Peyer's patch (tissue), 4 donors: ENCODE data around the gene GIMAP2. TPM values are rescaled to one million over a fixed set of nuclear protein-coding genes. Genes with fewer than 3 reads are reported as not detected.
A peak's percentile ranks its signal among the peaks of the same experiment; 100 is the strongest.
"Not testable (repeated sequence)": the region's sequence is repeated elsewhere in the genome, so short reads cannot be mapped to it uniquely, and the experiment has no call there.

Experiments
- DNase-seq, 3 donors: peaks; one replicate each; pipeline ENCODE4 v3.0.0-alpha.2; 2017 to 2019
- H3K27ac ChIP-seq, 4 donors: fragments of 200-600 bp; sonication (generic); one replicate each; pipeline ENCODE4 v1.5.1; 2016 to 2019
- H3K27me3 ChIP-seq, 2 donors: fragments of 200-600 bp; sonication (generic); one replicate each; pipeline ENCODE4 v1.5.1; 2019
- H3K36me3 ChIP-seq, 3 donors: fragments of 200-600 bp; sonication (generic); one replicate each; pipeline ENCODE4 v1.5.1; 2016 to 2019
- H3K4me1 ChIP-seq, 4 donors: fragments of 200-600 bp; sonication (generic); one replicate each; pipeline ENCODE4 v1.5.1; 2016 to 2019
- H3K4me3 ChIP-seq, 4 donors: fragments of 200-600 bp; sonication (generic); 1 replicate in 3 of 4; 2 replicates in 1 of 4; pipeline ENCODE4 v1.5.1; 2016 to 2019; ENCODE audit warnings: mild to moderate bottlenecking in 1 of 4
- H3K9me3 ChIP-seq, 4 donors: fragments of 200-600 bp; sonication (generic); one replicate each; pipeline ENCODE4 v1.5.1; 2016 to 2019; ENCODE audit warnings: mild to moderate bottlenecking in 1 of 4
- POLR2A ChIP-seq, 2 donors: fragments of 450-650 bp; IDR thresholded peaks; one replicate each; pipeline ENCODE4 v1.5.1; 2017; ENCODE audit warnings: antibody characterized with exemption in 2 of 2, mild to moderate bottlenecking in 2 of 2, moderate library complexity in 2 of 2
- total RNA-seq, 4 donors: library from RNA; depleted of rRNA; stranded (reverse); fragments of >200 nt; gene quantifications; one replicate each; pipeline ENCODE4 v1.1.0, GENCODE V29; 2016
- TF ChIP-seq, protein P1 (sequence below), 6 experiments: fragments of 450-650 bp in 4 of 6; fragments of 200-600 bp in 2 of 6; sonication (generic) in 1 of 6; IDR thresholded peaks; one replicate each; pipeline ENCODE4 v1.5.1; 2017 to 2019; ENCODE audit warnings: antibody characterized with exemption in 6 of 6, mild to moderate bottlenecking in 3 of 6, moderate library complexity in 1 of 6

The GIMAP2 gene
- total RNA-seq, 4 donors from 2014 or later, result 4.8 to 17.3 (median 9.1) TPM

DNA sequence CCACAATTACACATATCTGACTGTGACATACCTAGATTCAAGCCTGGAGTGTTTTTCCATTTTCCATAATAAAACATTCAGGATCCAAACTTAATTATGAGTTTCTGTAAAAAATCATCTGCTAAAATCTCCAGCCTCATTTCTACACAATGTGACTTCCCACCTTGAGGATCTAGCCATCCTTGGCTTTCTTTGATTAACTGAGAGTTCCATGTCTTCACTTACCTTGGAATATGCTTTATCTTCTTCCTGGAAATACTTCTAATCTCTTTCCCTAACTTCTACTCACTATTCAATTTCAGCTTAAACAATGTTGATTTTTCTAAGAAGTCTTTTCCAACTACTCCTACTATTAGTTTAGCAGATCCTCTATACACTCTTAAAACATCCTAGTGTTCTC lies 16.5 kb upstream of the GIMAP2 start:
- peaks cover 0 to 8% (median 7%) of the 10 kb centered on the region in 4 donors for H3K4me1 ChIP-seq
- no peaks in the 10 kb centered on the region for H3K36me3 ChIP-seq
- no peak for TF ChIP-seq POLR2A (IDR thresholded peaks at IDR 0.05)
- TF ChIP-seq, protein P1, sequence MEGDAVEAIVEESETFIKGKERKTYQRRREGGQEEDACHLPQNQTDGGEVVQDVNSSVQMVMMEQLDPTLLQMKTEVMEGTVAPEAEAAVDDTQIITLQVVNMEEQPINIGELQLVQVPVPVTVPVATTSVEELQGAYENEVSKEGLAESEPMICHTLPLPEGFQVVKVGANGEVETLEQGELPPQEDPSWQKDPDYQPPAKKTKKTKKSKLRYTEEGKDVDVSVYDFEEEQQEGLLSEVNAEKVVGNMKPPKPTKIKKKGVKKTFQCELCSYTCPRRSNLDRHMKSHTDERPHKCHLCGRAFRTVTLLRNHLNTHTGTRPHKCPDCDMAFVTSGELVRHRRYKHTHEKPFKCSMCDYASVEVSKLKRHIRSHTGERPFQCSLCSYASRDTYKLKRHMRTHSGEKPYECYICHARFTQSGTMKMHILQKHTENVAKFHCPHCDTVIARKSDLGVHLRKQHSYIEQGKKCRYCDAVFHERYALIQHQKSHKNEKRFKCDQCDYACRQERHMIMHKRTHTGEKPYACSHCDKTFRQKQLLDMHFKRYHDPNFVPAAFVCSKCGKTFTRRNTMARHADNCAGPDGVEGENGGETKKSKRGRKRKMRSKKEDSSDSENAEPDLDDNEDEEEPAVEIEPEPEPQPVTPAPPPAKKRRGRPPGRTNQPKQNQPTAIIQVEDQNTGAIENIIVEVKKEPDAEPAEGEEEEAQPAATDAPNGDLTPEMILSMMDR (IDR thresholded peaks at IDR 0.05), result no peak
- no peaks in the 10 kb centered on the region for H3K27me3 ChIP-seq
- no peak for DNase-seq
- no peak overlapping the region for H3K4me3 ChIP-seq
- peak overlapping the region; percentile 28 to 69 (median 38) for H3K27ac ChIP-seq
- no peaks in the 10 kb centered on the region for H3K9me3 ChIP-seq

DNA sequence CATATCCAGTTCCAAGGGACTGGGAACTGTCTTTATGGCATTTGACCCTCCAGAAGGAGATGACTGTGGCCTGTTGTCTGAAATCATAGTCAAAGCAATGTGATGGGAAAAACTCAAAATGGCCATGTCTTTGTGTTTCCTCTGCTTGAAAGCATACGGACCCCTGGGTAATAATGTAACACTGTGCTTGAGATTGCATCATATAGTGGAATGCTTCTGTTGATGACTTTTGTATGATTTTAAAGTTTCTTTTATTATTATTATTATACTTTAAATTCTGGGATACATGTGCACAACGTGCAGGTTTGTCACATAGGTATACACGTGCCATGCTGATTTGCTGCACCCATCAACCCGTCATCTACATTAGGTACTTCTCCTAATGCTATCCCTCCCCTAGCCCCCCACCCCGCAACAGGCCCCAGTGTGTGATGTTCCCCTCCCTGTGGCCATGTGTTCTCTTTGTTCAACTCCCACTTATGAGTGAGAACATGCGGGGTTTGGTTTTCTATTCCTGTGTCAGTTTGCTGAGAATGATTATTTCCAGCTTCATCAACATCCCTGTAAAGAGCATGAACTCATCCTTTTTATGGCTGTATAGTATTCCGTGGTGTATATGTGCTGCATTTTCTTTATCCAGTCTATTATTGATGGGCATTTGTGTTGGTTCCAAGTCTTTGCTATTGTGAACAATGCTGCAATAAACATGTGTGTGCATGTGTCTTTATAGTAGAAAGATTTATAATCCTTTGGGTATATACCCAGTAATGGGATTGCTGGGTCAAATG lies 13.5 kb upstream of the GIMAP2 start:
- H3K4me3 ChIP-seq, H3K27ac ChIP-seq, H3K27me3 ChIP-seq, H3K36me3 ChIP-seq, H3K4me1 ChIP-seq, H3K9me3 ChIP-seq, DNase-seq: not testable (repeated sequence)

DNA sequence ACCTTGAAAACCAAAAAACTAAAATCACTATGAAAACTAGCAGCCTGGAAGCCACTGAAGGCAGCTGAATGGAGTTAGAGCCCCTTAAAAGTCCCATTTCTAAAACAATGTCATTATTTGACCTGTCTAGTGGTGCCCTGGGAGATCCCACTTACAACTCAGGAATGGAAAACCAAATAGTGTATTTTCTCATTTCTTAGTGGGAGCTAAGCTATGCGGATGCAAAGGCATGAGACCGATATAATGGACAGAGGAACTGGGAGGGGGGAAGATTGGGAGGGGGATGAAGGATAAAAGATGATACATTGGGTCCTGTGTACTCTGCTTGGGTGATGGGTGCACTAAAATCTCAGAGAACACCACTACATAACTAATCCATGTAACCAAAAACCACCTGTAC lies 9.8 kb upstream of the GIMAP2 start:
- H3K27ac ChIP-seq, result peak overlapping the region in 3 of 4 donors; percentile 48 to 73 (median 62)

DNA sequence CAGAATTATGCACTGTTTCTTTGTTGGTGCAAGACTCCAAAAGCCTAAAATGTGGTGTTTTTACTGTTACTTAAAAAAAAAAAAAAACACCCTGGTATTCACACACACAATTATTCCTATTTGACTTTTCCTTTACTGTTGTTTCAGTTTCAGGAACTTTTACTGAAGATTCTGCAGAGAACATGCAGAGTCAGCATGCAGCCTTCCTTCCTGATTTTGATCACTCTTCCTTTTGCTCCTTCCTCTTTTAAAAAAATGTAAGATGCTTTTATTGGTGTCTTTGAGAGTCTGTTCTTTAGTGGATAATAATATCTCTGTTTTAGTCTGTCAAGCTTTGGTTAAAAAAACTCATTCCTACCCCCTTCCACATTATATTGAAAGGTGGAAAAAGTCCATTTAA lies 9.2 kb upstream of the GIMAP2 start:
- H3K4me3 ChIP-seq, H3K27me3 ChIP-seq, H3K9me3 ChIP-seq, H3K36me3 ChIP-seq, DNase-seq, H3K4me1 ChIP-seq: not testable (repeated sequence)
- peak overlapping the region in 3 of 4 donors; percentile 10 to 62 (median 48) for H3K27ac ChIP-seq

More for the DNA sequence above, 9.8 kb upstream of the GIMAP2 start:
- Histone ChIP-seq H3K9me3 (no peaks in the 10 kb centered on the region), H3K4me1 (no peaks in the 10 kb centered on the region), H3K36me3 (no peaks in the 10 kb centered on the region), H3K27me3 (no peaks in the 10 kb centered on the region), H3K4me3 (no peak overlapping the region)
- TF ChIP-seq, protein P1 (IDR thresholded peaks at IDR 0.05), result no peak
- TF ChIP-seq POLR2A (IDR thresholded peaks at IDR 0.05), result no peak
- no peak for DNase-seq

DNA sequence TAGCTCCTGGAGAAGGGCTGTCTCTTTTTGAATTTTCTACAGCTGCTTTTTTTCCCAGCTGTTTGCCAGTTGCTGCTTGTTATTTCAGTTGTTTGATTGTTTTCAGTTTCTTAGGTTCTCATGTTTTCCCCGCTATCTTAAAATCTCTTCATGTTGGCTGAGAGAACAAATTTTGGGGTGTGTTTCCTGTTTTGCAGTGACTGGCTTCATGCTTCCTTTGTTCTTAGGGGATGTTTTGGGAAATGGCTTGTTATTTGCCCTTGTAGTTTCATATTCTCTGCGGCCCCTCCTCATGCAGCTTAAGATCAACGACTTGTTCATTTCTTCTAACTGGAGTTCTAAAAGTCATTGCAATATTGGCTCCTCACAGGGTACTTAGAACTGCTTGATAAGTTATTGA lies 8.7 kb upstream of the GIMAP2 start:
- H3K36me3 ChIP-seq, H3K4me1 ChIP-seq, H3K4me3 ChIP-seq, H3K27me3 ChIP-seq, H3K9me3 ChIP-seq: not testable (repeated sequence)
- peak overlapping the region in 3 of 4 donors; percentile 7 to 62 (median 48) for H3K27ac ChIP-seq
- peak in 1 of 3 donors; percentile 50 for DNase-seq

DNA sequence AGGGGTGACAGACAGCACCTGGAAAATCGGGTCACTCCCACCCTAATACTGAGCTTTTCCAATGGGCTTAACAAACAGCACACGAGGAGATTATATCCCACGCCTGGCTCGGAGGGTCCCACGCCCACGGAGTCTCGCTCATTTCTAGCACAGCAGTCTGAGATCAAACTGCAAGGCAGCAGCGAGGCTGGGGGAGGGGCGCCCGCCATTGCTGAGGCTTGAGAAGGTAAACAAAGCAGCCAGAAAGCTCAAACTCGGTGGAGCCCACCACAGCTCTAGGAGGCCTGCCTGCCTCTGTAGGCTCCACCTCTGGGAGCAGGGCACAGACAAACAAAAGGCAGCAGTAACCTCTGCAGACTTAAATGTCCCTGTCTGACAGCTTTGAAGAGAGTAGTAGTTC lies 6.9 kb upstream of the GIMAP2 start:
- DNase-seq, result peak in 1 of 3 donors; percentile 47
- H3K4me3 ChIP-seq, H3K9me3 ChIP-seq, H3K27me3 ChIP-seq, H3K4me1 ChIP-seq, H3K36me3 ChIP-seq: not testable (repeated sequence)
- H3K27ac ChIP-seq, result peak overlapping the region; percentile 32 to 71 (median 39)

DNA sequence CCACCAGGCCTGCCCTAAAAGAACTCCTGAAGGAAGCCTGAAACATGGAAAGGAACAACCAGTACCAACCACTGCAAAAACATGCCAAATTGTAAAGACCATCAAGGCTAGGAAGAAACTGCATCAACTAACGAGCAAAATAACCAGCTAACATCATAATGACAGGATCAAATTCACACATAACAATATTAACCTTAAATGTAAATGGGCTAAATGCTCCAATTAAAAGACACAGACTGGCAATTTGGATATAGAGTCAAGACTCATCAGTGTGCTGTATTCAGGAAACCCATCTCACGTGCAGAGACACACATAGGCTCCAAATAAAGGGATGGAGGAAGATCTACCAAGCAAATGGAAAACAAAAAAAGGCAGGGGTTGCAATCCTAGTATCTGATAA lies 5.1 kb upstream of the GIMAP2 start:
- H3K27ac ChIP-seq, H3K4me3 ChIP-seq, H3K27me3 ChIP-seq, H3K4me1 ChIP-seq, H3K36me3 ChIP-seq, H3K9me3 ChIP-seq, DNase-seq: not testable (repeated sequence)

DNA sequence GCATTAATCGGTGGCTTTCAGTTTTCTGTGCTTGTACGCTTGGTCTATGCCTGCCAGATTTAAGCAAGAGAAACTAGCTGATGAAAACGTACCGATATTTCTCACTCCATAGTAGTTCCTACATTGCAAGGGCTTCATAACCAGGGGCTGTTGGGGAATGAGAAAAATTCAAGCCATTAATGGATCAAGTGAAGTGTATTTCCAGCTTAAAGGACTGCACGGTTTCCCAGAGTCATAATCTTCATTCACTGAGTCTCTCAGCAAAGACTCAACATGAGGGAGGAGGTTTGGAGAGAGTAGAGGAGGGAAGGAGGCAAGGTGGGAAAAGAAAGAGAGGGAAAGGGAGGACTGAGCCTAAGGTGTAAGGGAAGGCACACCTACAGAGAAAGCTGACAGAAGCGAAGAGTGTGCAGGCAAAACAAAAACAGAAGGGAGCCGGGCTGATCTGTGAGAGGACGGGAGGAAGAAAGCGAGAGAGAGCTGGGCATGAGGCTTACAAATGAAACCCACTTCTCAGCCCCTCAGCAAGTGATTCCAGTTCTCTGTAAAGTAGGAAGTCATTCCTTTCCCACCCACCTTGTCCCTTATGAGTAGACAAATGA lies 625 bp downstream of the GIMAP2 start:
- DNase-seq, result no peak
- H3K9me3 ChIP-seq, result no peaks in the 10 kb centered on the region
- H3K27ac ChIP-seq, result peak overlapping the region; percentile 66 to 85 (median 75)
- TF ChIP-seq, protein P1 (IDR thresholded peaks at IDR 0.05), result no peak
- TF ChIP-seq POLR2A (IDR thresholded peaks at IDR 0.05), result no peak
- peaks cover 0 to 23% (median 0%) of the 10 kb centered on the region in 3 donors for H3K36me3 ChIP-seq
- peak overlapping the region; percentile 37 to 59 (median 52) for H3K4me3 ChIP-seq
- H3K27me3 ChIP-seq, result no peaks in the 10 kb centered on the region
- H3K4me1 ChIP-seq, result peaks cover 0 to 6% (median 3%) of the 10 kb centered on the region in 4 donors
